NCI-H82 treated with DMSO at 0.1 percent for 48 hours (cell line): ENCODE data around the gene ALG3.
A peak's percentile ranks its signal among the peaks of the same experiment; 100 is the strongest.
"Not testable (repeated sequence)": the region's sequence is repeated elsewhere in the genome, so short reads cannot be mapped to it uniquely, and the experiment has no call there.

Experiments used
- DNase-seq: peaks from one replicate; lab custom pipeline; 2025; ENCODE audit not compliant: unreplicated experiment; lab: John Stamatoyannopoulos, UW

The ALG3 gene

DNA sequence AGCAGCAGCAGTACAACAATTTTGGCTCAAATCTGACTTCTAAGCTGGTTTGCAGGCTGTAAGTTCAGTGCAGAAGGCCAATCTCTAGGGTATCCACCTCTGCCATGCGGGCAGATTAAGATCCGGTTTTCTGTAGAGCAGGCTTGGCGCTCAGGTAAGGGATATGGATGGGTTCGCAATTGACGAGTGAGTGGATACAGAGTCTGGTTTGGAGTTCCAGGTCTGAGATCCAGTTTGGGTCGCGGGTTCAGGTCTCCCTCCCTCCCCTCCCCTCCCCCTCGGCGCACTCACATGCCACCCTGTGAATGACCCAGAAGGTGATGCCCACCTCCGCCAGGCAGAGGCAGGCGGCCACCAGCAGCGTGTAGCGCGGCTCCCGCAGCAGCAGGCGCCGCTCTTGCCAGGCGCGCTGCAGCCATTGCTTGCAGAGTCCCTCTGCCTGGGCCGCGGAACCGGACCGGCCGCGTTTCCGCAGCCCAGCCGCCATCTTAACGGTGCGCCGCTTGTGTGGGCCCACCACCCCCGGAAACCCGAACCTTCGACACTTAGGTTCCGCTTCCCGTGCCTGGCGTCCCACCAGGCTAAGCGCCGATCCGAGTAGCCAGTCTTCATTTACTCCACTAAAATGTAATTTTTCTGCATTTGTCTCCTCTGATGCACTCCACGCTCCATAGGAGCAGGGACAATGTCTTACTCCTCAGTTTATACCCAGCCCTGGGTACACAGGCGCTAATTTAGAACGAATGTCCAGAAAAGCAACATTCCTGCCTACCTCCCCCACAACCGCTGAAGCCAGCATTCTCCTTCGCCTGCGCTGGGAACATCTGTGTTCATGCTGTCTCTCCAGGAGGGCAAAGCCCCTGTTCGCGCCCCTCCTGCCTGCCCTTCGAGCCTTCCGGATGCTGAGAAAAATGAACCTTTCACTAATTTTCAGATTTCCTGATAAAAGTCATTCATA, at the start of gene ALG3:
Gene ALG3, minus strand, starts transcription at position 509 of the 958 bp plus-strand sequence. Its CDS starts 22 bp downstream, at position 487.
- peak; percentile 66 for DNase-seq

- DNase-seq: no peak
These were observed 47.9 kb upstream of the ALG3 start for GRCh38 chr3:184296616-184297015.

DNA sequence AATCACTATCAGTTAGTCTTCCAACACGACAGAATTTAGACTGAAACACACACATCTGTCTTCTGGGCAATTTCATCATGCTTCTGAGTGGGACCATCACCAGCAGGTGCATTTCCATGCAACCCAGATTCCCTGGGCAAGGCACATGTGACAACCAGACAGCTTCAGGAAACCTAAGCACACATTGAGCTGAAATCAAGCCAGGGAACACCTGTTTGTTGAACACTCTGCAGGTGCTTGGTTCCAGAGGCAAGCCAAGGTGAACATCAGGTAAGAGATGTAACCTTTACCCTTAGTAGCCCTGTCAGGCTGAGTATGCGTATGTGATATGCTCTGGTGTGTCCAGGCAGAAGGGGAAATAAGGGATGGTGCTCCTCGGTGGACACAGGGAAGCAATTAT, 47.0 kb upstream of the ALG3 start:
- no peak for DNase-seq

- DNase-seq: no peak
These were observed 43.1 kb upstream of the ALG3 start for GRCh38 chr3:184291738-184292445.

GRCh38 chr3:184291044-184291737, 42.4 kb upstream of the ALG3 start:
- DNase-seq: no peak

GRCh38 chr3:184290331-184290730, 41.6 kb upstream of the ALG3 start:
- no peak for DNase-seq

- DNase-seq: peak; percentile 67
These were observed 40.7 kb upstream of the ALG3 start for GRCh38 chr3:184289426-184289938.

DNA sequence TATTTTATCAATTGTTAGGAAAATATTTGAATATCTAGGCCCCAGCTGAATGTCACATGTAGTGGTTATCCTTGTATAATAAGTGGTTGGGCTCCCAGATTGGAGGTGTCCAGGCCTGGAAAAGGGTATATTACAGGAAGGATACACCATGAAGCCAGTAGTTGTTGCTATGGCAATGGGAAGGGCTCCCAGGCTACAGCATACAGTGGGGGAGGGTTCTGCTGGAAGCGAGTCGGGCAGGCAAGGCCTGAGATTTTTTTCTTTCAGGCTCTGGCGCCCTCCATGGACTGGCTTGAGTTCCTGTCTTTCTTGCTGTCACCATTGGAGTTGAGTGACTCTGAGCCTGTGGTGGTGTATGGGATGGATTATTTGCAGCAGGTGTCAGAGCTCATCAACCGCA, 35.9 kb upstream of the ALG3 start:
- peak; percentile 57 for DNase-seq

DNA sequence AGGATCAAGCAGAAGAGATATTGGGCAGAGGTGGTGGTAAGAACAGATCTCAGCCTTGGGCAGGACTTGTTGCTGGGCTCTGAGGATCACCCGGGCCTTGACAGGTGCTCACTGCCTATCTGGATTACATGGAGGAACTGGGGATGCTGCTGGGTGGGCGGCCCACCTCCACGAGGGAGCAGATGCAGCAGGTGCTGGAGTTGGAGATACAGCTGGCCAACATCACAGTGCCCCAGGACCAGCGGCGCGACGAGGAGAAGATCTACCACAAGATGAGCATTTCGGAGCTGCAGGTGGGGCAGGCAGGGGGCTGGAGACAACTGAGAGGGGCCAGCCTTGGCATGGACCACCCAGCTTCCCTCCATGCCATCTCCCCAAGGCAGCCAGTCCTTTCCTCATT, 34.9 kb upstream of the ALG3 start:
- DNase-seq: no peak

DNA sequence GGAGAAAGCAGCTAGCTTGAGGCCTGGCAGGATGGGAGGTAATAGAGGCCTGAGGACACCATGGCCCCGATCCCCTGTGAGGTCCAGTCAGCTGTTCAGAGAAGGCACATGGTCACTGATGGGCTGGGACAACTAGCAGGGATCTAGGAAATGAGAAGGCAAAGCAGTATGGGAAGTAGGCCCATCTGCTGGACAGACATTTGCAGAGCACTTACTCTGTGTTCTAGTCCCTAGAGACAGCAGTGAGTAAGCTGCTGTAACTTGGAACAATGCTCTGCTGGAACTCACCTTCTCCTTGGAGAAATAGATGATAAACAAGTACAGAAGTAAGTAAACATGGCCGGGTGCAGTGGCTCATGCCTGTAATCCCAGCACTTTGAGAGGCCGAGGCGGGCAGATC, 34.2 kb upstream of the ALG3 start:
- no peak for DNase-seq

GRCh38 chr3:184277366-184277765, 28.6 kb upstream of the ALG3 start:
- DNase-seq: no peak

DNA sequence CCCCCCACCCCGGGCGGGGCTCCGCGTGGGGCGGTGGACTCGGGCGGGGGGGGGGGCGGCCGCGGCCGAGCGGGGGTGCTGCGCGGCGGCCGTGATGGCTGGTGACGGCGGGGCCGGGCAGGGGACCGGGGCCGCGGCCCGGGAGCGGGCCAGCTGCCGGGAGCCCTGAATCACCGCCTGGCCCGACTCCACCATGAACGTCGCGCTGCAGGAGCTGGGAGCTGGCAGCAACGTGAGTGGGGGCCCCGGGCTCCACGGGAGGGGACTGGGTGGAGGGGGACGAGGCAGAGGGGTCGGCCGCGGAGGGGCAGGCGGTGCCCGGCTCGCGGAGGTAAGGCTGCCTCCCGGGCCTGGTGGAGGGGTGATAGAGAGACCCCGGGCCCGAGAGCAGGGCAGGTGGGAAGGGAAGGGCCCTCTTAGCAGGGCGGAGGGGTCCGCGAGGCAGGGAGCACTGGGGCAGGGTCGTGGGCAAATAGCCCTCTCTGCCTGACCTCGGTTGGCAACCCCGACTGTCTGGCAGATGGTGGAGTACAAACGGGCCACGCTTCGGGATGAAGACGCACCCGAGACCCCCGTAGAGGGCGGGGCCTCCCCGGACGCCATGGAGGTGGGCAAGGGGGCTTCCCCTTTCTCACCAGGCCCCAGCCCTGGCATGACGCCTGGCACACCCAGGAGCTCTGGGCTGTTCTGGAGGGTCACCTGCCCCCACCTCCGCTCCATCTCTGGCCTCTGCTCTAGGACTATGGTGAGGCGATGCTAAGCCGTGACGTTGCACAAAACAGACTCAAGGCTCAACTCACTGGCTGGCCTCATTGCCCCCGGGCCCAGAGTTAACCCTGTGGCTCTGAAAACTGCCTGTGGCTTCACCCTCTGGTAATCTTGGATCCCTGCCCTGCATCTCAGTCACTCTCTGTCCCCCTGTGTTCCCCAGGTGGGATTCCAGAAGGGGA, 27.5 kb upstream of the ALG3 start, which contains the start of gene ECE2:
Gene ECE2, plus strand, starts transcription at position 62 of the 950 bp plus-strand sequence. Its CDS starts 132 bp downstream, at position 194.
- DNase-seq: no peak

GRCh38 chr3:184275381-184275701, 26.6 kb upstream of the ALG3 start:
- DNase-seq: no peak

DNA sequence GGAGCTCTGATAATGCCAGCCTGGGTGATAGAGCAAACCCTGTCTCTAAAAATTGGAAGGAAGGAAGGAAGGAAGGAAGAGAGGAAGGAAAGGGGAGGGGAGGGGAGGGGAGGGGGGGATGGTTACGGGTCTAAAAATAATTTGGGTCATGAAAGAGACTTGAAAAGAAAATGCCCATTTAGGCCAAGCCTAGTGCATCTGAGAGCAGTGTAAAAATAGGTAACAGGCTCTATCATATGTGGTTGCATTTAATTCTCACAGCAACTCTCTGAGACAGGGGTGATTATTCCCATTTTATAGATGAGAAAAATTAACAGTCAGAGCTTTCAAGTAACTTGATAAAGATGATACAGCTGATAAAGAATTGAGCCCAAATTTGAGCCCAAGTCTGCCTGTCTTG, 23.5 kb upstream of the ALG3 start:
- no peak for DNase-seq

- DNase-seq: not testable (repeated sequence)
These were observed 18.5 kb upstream of the ALG3 start for GRCh38 chr3:184267249-184267648.

DNA sequence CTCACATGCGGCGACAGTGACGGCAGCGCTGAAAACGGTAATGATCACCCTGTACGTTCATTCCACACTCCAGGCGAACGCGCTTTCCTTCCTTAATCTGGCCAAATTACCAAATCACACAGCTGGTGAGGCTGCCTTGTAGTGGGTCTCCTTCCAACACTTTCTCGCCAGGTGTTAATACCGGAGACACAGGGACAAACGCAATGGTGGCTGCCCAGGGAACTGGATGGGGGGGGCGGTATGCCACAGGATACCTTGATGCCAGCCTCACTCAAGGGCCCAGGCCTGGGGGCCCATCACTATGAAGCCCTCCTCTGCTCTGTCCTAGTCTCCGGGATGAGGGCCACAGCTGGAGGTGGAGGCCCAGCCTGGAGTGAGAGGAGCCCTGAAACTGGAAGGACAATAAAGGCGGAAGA, 14.0 kb upstream of the ALG3 start:
- DNase-seq: no peak

- peak; percentile 67 for DNase-seq
These were observed 13.3 kb upstream of the ALG3 start for GRCh38 chr3:184261854-184262763.

- peak; percentile 89 for DNase-seq
These were observed 12.6 kb upstream of the ALG3 start, which contains the start of gene CAMK2N2 for GRCh38 chr3:184261270-184261853. Gene CAMK2N2 (minus strand): TSS chr3:184261553. CDS start chr3:184261285, 268 bp downstream.
